Mesenchymal stem cell (in vitro differentiated cells and primary cell): ENCODE measurements around the gene ENTPD5. TPM values are rescaled to one million over a fixed set of nuclear protein-coding genes. Genes with fewer than 3 reads are reported as not detected.

ENCODE experiments used
- DNase-seq: peaks from one replicate; pipeline ENCODE4 v3.0.0-alpha.2; 2013
- H2AFZ ChIP-seq: one replicate; pipeline ENCODE4 v1.6.1; 2013; ENCODE audit warnings: low read depth, mild to moderate bottlenecking, control low read depth, inconsistent platforms, low read length, moderate library complexity
- H2AK5ac ChIP-seq: 2 replicates; pipeline ENCODE4 v1.6.1; 2013; ENCODE audit warnings: low read length, moderate library complexity, mild to moderate bottlenecking, inconsistent platforms; ENCODE audit not compliant: severe bottlenecking
- H2BK120ac ChIP-seq: one replicate; pipeline ENCODE4 v1.6.1; 2013; ENCODE audit warnings: low read depth, mild to moderate bottlenecking, inconsistent platforms, low read length, moderate library complexity
- H2BK12ac ChIP-seq, 2 experiments: one replicate each; pipeline ENCODE4 v1.6.1; 2013; ENCODE audit warnings: inconsistent platforms in 2 of 2, low read length in 2 of 2, mild to moderate bottlenecking in 2 of 2, moderate library complexity in 2 of 2, control low read depth in 1 of 2
- H2BK15ac ChIP-seq: one replicate; pipeline ENCODE4 v1.6.1; 2013; ENCODE audit warnings: mild to moderate bottlenecking, low read depth, inconsistent platforms; ENCODE audit not compliant: poor library complexity, severe bottlenecking
- H2BK5ac ChIP-seq: 2 replicates; pipeline ENCODE4 v1.6.1; 2013; ENCODE audit warnings: low read depth, mild to moderate bottlenecking, low read length, control low read depth, inconsistent platforms; ENCODE audit not compliant: poor library complexity, severe bottlenecking
- H3K14ac ChIP-seq, 2 experiments: one replicate each; pipeline ENCODE4 v1.6.1; 2013; ENCODE audit warnings: inconsistent platforms in 2 of 2, low read length in 2 of 2, control low read depth in 1 of 2, mild to moderate bottlenecking in 1 of 2, moderate library complexity in 1 of 2
- H3K18ac ChIP-seq, 2 experiments: one replicate each; pipeline ENCODE4 v1.6.1; 2013; ENCODE audit warnings: inconsistent platforms in 2 of 2, low read length in 2 of 2, control low read depth in 1 of 2, low read depth in 1 of 2, mild to moderate bottlenecking in 1 of 2
- H3K23ac ChIP-seq, 2 experiments: one replicate each; pipeline ENCODE4 v1.6.1; 2013; ENCODE audit warnings: inconsistent platforms in 2 of 2, low read length in 2 of 2, mild to moderate bottlenecking in 2 of 2, moderate library complexity in 2 of 2, control low read depth in 1 of 2
- H3K27ac ChIP-seq: 2 replicates; pipeline ENCODE4 v1.5.1; 2013; ENCODE audit warnings: mild to moderate bottlenecking, moderate library complexity, low read length, control low read depth, inconsistent platforms; ENCODE audit not compliant: poor library complexity, severe bottlenecking
- H3K27me3 ChIP-seq, 2 experiments: 2 replicates each; pipeline versions ENCODE4 v1.6.1 to v1.7.0; 2013; ENCODE audit warnings: low read length in 2 of 2, mild to moderate bottlenecking in 2 of 2, moderate library complexity in 2 of 2, control low read depth in 1 of 2, inconsistent platforms in 1 of 2; ENCODE audit not compliant: control insufficient read depth in 1 of 2, insufficient read depth in 1 of 2
- H3K36me3 ChIP-seq, 2 experiments: 2 replicates each; pipeline versions ENCODE4 v1.6.1 to v1.7.0; 2013; ENCODE audit warnings: low read length in 2 of 2, control low read depth in 1 of 2, inconsistent platforms in 1 of 2, low read depth in 1 of 2, mild to moderate bottlenecking in 1 of 2; ENCODE audit not compliant: insufficient read depth in 2 of 2, control insufficient read depth in 1 of 2
- H3K4ac ChIP-seq, 2 experiments: one replicate each; pipeline ENCODE4 v1.6.1; 2013; ENCODE audit warnings: inconsistent platforms in 2 of 2, low read length in 2 of 2, mild to moderate bottlenecking in 2 of 2, moderate library complexity in 2 of 2, control low read depth in 1 of 2, low read depth in 1 of 2
- H3K4me1 ChIP-seq: 2 replicates; pipeline ENCODE4 v1.6.1; 2013; ENCODE audit warnings: low read depth, low read length, control low read depth; ENCODE audit not compliant: control insufficient read depth, insufficient read depth
- H3K4me2 ChIP-seq: 2 replicates; pipeline ENCODE4 v1.6.1; 2013; ENCODE audit warnings: low read length, mild to moderate bottlenecking, inconsistent platforms; ENCODE audit not compliant: poor library complexity, severe bottlenecking
- H3K4me3 ChIP-seq, 2 experiments: 2 replicates each; pipeline versions ENCODE4 v1.5.1 to v1.7.0; 2013; ENCODE audit warnings: low read length in 2 of 2, mild to moderate bottlenecking in 2 of 2, control low read depth in 1 of 2, low read depth in 1 of 2; ENCODE audit not compliant: insufficient read depth in 1 of 2
- H3K79me1 ChIP-seq: replicated peaks from 2 replicates; pipeline ENCODE4 v1.6.1; 2013; ENCODE audit warnings: mild to moderate bottlenecking, control low read depth, low read length, inconsistent platforms; ENCODE audit not compliant: poor library complexity, severe bottlenecking
- H3K9ac ChIP-seq: 2 replicates; pipeline ENCODE4 v1.7.0; 2013; ENCODE audit warnings: mild to moderate bottlenecking, low read length, moderate library complexity
- H3K9me3 ChIP-seq: 2 replicates; pipeline ENCODE4 v1.7.0; 2013; ENCODE audit warnings: mild to moderate bottlenecking, low read length; ENCODE audit not compliant: control insufficient read depth
- H4K8ac ChIP-seq: one replicate; pipeline ENCODE4 v1.6.1; 2013; ENCODE audit warnings: inconsistent platforms, mild to moderate bottlenecking, low read length, moderate library complexity
- H4K91ac ChIP-seq: one replicate; pipeline ENCODE4 v1.6.1; 2013; ENCODE audit warnings: mild to moderate bottlenecking, low read length, inconsistent platforms
- WGBS: methylation state at CpG from one replicate; pipeline ENCODE4 v1.1.7; 2013; ENCODE audit warnings: mixed read lengths; 5-methylcytosine and 5-hydroxymethylcytosine counted together
- small RNA-seq: library from polyadenylated mRNA; stranded (forward); fragments of <200 nt; extraction: miRNeasy Mini kit (QIAGEN cat#:217004); gene quantifications from one replicate; pipeline ENCODE3, GENCODE V24; 2013; ENCODE audit warnings: low read depth

ENTPD5 gene

DNA sequence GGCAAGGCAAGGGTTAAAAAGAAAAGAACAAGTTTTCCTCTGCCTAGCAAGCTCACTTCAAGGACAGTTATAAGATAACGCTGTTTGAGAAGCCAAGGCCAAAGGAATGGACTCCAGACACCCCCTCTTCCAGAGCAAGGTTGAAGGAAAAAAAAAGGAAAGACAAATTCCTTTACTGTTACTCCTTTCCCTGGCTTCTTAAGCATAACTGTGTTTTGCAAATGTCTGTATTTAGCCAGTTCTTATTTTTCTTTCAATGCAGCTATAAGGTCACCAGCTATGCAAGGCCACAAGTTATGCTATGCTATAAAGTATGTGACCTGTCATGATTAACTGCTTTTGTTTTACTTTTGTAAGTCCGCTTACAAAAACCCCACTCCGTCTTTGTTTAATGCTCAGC is 105.8 kb downstream of the ENTPD5 start:
- H3K79me1 ChIP-seq = peaks cover 24% of the 10 kb centered on the region
- no peak overlapping the region for H2AFZ ChIP-seq
- no peak overlapping the region for H3K4me3 ChIP-seq
- H2BK15ac ChIP-seq = no peak overlapping the region
- DNase-seq = no peak
- H3K27ac ChIP-seq = no peak overlapping the region
- no peak overlapping the region for H3K18ac ChIP-seq
- H2BK120ac ChIP-seq = no peak overlapping the region
- H2BK12ac ChIP-seq = no peak overlapping the region
- H3K4me1 ChIP-seq = no peaks in the 10 kb centered on the region
- no peak overlapping the region for H3K4me2 ChIP-seq
- no peak overlapping the region for H2AK5ac ChIP-seq
- 87% methylated on average over 3 of the region's 3 CpGs for WGBS
- no peak overlapping the region for H3K14ac ChIP-seq
- H4K8ac ChIP-seq = no peak overlapping the region
- no peak overlapping the region for H4K91ac ChIP-seq
- H3K36me3 ChIP-seq = peaks cover 24 to 81% of the 10 kb centered on the region in 2 experiments
- no peak overlapping the region for H3K23ac ChIP-seq
- H3K27me3 ChIP-seq = no peaks in the 10 kb centered on the region
- no peak overlapping the region for H2BK5ac ChIP-seq
- no peak overlapping the region for H3K9ac ChIP-seq
- H3K9me3 ChIP-seq = no peaks in the 10 kb centered on the region
- H3K4ac ChIP-seq = no peak overlapping the region

DNA sequence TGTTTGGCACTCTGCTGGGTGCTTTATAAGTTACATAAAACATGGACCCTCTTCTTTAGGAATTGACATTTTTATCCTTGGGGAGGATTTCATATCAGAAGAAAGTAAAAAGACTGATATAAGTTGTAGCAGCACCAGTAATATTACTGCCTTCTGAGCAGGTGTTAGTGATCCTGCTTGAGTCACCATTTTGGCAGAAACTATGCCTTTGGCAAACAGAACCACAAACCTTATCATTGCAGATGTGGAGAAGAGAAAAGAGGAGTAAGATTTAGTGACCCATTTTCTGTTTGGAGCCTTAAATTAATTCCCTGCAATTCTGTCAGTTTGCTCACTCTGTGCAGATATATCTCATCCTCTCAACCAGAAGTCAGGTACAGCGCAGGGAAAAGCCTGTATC is 109.4 kb downstream of the ENTPD5 start:
- no peaks in the 10 kb centered on the region for H3K27me3 ChIP-seq
- no peak overlapping the region for H3K14ac ChIP-seq

More for the DNA sequence above, 109.4 kb downstream of the ENTPD5 start:
- Histone ChIP-seq H2AK5ac (no peak overlapping the region), H3K9ac (no peak overlapping the region), H2BK15ac (no peak overlapping the region), H3K9me3 (no peaks in the 10 kb centered on the region), H3K4me1 (no peaks in the 10 kb centered on the region), H4K91ac (no peak overlapping the region), H3K23ac (no peak overlapping the region), H3K36me3 (peaks cover 31 to 86% of the 10 kb centered on the region in 2 experiments), H3K18ac (no peak overlapping the region), H3K4ac (no peak overlapping the region), H3K79me1 (peaks cover 24% of the 10 kb centered on the region), H2AFZ (no peak overlapping the region), H2BK12ac (no peak overlapping the region), H2BK5ac (no peak overlapping the region), H2BK120ac (no peak overlapping the region), H4K8ac (no peak overlapping the region), H3K4me3 (no peak overlapping the region), H3K27ac (no peak overlapping the region), H3K4me2 (no peak overlapping the region)
- no peak for DNase-seq
- WGBS = 100% methylated on average over 1 of the region's 1 CpG

Small RNAs within 50 kb of the gene (small RNA-seq; reads per million reads assigned to genes)
- not detected for gene AC005480.2
